GM13976 (cell line): ENCODE data around the gene ABHD10.

Experiments
- DNase-seq: peaks from one replicate; pipeline ENCODE4 v3.0.0; 2012; ENCODE audit warnings: low spot score
- in situ Hi-C: fragments of 300-500 bp; cut with MboI; formaldehyde crosslinking; loops from one replicate; pipeline ENCODE4 v1.12.0; 2022; ENCODE audit warnings: low sequenced_read_pairs, mixed read lengths, inconsistent platforms; ENCODE audit not compliant: unreplicated experiment
- TF ChIP-seq, protein P1 (sequence below): IDR thresholded peaks from 2 replicates; pipeline ENCODE4 v1.5.1; 2012; ENCODE audit warnings: borderline replicate concordance, mild to moderate bottlenecking; ENCODE audit not compliant: insufficient read depth; ENCODE audit errors: extremely low read depth, missing control alignments, control extremely low read depth

The ABHD10 gene

DNA sequence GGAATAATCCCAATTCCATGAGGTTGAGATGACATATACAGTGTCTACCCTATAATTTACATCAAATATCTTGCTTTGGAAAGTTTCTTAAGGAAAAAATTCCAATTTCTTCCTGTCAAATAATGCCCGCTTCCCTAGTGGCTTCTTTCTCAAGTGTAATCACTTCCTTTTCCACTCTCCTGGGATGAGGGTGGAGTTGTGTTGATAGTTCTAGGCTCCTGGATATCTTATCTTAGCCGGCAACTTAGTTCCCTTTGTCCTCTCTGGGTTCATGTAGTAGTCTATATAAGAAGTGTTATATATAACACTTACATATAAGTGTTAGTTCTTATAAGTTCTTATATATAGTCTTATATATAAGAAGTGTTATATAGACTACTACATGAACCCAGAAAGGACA, 30.8 kb downstream of the ABHD10 start:
- no peak for DNase-seq
- TF ChIP-seq, protein P1, sequence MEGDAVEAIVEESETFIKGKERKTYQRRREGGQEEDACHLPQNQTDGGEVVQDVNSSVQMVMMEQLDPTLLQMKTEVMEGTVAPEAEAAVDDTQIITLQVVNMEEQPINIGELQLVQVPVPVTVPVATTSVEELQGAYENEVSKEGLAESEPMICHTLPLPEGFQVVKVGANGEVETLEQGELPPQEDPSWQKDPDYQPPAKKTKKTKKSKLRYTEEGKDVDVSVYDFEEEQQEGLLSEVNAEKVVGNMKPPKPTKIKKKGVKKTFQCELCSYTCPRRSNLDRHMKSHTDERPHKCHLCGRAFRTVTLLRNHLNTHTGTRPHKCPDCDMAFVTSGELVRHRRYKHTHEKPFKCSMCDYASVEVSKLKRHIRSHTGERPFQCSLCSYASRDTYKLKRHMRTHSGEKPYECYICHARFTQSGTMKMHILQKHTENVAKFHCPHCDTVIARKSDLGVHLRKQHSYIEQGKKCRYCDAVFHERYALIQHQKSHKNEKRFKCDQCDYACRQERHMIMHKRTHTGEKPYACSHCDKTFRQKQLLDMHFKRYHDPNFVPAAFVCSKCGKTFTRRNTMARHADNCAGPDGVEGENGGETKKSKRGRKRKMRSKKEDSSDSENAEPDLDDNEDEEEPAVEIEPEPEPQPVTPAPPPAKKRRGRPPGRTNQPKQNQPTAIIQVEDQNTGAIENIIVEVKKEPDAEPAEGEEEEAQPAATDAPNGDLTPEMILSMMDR = no peak
- in situ Hi-C loops = no loop called here

DNA sequence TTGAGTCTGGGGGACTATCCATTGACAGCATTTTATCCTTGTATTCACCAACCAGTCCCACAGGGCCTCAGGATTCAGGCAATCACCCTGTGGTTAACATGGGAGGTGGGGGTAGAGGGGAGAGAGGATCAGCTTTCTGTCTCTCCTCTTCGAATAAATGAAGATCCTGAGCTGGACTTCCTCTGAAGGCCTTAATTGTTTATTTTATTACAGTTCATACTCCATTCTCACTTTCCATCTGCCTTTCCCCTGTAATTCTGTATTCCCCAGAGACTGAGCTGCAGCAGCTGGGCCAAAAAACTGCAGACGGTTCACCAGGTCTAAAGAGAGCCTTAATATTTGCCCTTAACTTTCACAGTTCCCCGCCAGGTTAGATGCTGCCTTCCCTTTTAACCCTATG, 31.8 kb downstream of the ABHD10 start:
- in situ Hi-C loops = no loop called here
- TF ChIP-seq, protein P1 = no peak
- no peak for DNase-seq

DNA sequence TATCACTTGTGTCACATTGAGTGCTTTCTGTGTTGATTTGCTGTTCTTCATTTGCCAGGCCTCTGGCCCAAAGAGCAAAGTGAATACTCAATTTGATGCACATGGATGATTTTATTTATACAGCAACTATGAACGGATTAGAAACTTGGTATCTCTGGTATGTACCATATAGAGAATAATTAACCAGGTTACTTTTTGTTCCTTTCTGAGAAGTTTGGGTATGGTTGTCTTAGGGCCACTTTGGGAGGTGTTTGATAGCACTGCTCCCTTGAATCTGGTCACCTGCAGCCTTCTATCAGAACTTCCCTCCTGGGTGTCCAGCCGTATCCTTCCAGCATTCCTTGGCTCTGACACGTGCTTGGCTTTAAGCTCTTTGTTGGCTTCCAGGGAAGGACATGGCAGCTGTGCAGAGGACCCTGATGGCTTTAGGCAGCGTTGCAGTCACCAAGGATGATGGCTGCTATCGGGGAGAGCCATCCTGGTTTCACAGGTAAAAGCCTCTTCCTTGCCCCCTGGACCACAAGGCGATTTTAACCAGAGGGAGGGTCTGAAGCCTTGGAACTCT, 32.6 kb downstream of the ABHD10 start:
- TF ChIP-seq, protein P1 = no peak
- DNase-seq = no peak
- in situ Hi-C loops = no loop called here

DNA sequence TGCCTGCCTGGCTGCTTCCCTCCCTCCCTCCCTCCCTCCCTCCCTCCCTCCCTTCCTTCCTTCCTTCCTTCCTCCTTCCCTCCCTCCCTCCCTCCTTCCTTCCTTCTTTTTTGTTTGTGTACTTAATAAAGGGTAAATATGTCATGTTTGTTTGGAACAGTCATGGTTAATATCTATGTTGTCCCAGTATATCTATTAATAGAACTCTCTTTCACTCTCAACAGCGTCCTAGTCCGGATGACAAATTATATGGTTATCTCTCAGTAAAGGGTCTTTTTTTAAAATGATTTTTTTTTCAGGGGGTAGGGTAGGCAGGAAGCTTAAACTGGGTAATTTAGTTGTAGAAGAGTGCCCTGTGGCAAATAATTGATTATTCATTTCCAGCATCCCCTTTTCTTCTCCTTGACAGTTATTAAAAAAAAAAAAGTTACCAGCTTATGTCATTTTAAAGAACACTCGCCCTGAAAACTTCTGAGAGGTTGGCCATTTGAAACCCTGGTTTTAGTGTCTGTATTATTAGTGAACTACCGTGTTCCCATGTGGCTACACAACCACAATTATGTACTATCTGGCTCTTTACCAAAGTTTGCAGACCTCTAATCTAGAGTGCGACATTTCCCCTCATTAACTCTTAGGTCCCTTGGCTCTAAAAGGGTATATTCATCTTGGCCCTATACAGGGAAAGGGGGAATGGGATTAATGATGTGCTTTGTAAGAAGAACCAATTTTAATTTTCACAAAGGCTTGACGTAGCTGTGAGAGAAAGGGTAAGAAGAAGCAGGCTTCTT, 33.6 kb downstream of the ABHD10 start:
- in situ Hi-C loops = no loop called here

DNA sequence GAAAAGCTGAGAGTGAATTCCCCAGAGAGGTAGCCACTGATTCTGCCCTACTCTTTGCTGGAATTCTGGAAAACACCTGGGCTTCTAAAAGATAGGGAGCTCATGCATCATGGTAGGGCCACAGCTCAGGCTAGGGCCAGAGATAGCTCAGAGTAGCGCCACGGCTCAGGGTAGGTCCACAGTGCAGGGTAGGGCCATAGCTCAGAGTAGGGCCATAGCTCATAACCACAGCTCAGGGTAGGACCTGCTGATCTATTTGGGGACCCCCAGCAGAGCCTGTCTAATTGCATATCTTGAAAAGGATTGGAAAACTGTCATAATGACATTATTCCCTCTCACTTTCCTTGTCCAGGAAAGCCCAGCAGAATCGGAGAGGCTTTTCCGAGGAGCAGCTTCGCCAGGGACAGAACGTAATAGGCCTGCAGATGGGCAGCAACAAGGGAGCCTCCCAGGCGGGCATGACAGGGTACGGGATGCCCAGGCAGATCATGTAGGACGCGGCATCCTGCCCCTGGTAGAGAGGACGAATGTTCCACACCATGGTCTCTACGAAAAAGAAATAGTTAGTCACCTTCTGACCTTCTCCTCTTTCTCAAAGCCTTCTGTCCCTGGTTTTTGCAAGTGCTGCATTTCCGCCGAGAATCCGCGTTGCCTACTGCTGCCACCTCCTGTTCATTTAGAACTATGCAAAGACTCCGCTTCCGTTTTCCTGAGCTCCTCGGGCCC, 34.4 kb downstream of the ABHD10 start:
- TF ChIP-seq, protein P1 = peak; percentile 63
- DNase-seq = peak; percentile 60
- in situ Hi-C loops = no loop called here

More for the DNA sequence above, 33.6 kb downstream of the ABHD10 start:
- no peak for DNase-seq
- TF ChIP-seq, protein P1 = no peak

DNA sequence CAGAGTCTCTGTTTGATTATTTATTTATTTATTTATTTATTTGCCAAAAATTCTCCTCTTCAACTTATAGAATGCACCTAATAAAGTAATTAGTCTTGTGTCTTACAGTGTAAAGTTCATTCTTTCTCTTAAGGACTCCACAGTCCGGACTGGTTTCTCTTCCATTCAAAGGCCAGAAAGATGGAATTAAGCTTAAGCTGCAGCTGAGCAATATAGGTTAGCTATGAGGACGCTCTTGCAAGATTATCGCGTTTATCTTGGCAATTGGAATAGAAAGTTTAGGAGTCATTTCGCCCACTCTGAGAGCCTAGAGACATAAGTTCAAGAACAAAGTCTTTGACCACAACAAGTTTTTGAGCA, 34.9 kb downstream of the ABHD10 start:
- TF ChIP-seq, protein P1 = no peak
- in situ Hi-C loops = no loop called here
- no peak for DNase-seq
